ENCODE results near the gene SLC38A8.

DNA sequence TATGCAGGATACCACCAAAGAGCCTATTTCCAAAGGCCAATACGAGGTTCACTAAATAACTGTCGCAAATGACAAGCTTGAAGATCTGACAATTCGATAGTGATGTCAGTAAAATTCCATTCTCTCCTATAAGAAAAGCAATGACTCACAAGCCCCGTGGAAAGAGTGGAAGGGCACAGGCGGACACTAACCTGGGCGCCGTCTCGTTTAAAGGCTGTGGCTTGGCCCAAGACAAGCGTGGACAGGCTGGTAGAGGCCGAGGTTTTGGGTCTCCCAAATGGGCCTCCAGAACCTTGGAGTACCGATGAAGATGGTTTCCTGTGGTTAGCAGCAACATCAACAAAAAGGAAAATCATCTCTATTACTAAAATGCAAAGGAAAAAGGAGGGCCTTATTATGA lies 16.5 kb upstream of the SLC38A8 start:
- TF ChIP-seq EZH2 (IDR thresholded peaks at IDR 0.05) (no peak), POLR2AphosphoS5 (IDR thresholded peaks at IDR 0.05; ENCODE audit: borderline replicate concordance, low read depth, low read length) (no peak)
